ENCODE data around the gene CHST11.
A peak's percentile ranks its signal among the peaks of the same experiment; 100 is the strongest.
"Not testable (repeated sequence)": the region's sequence is repeated elsewhere in the genome, so short reads cannot be mapped to it uniquely, and the experiment has no call there.

Gene CHST11

GRCh38 chr12:104600790-104601739 is 144.3 kb downstream of the CHST11 start:
- no peak for DNase-seq (ENCODE audit: low read depth in 2 of 3, low spot score in 2 of 3)

- no peak for DNase-seq (ENCODE audit: low read depth in 2 of 3, low spot score in 2 of 3)
These were observed 145.7 kb downstream of the CHST11 start for GRCh38 chr12:104602406-104602805.

GRCh38 chr12:104602896-104603295 is 146.1 kb downstream of the CHST11 start:
- DNase-seq (ENCODE audit: low read depth in 2 of 3, low spot score in 2 of 3), result no peak

DNA sequence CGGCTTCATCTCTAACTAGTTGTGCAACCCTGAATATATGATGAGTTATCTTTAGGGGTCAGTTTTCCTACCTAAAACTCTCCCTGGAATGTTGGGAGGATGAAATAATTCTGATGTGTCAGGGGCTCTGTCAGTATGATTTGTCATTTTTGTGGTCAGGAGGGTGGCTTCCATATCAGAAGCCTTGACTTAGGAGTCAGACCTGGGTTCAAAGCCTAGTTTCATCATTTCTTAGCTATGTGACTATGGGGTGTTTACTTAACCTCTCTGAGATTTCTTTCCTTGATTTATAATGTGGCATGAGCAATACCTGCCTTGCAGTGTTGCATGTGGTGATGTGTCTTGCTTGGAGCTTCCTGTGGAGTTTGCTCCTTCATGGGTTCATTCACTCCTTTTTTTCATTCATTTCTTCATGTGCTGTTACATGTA is 146.8 kb downstream of the CHST11 start:
- no peak for DNase-seq (ENCODE audit: low read depth in 2 of 3, low spot score in 2 of 3)

GRCh38 chr12:104604070-104604994 is 147.6 kb downstream of the CHST11 start:
- peak in 2 of 3 experiments; percentile 9 to 10 for DNase-seq (ENCODE audit: low read depth in 2 of 3, low spot score in 2 of 3)

DNA sequence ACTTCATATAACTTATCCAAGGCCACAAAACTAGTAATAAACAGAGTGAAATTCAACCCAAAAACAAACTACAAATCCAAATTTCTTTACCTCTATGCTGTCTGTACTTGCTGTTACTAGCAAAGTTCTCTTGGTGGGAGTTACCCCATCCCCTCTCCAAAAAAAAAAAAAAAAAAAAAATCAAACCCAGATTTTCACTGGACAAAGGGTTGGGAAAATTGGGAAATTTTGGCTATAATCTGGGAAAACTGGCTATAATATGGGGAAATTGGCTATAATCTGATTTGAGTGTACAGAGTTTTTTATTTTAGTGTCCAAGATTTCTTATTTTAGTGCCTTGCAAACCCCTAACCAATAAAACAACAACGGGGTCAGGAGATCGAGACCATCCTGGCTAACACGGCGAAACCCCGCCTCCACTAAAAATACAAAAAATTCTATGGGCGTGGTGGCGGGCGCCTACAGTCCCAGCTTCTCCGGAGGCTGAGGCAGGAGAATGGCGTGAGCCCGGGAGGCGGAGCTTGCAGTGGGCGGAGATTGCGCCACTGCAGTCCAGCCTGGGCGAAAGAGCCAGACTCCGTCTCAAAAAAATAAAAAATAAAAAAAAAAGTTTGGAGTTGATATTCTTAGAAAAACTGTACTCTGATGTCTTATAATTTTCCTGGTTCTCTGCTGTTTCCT is 148.4 kb downstream of the CHST11 start:
- DNase-seq (ENCODE audit: low read depth in 2 of 3, low spot score in 2 of 3), result no peak

DNA sequence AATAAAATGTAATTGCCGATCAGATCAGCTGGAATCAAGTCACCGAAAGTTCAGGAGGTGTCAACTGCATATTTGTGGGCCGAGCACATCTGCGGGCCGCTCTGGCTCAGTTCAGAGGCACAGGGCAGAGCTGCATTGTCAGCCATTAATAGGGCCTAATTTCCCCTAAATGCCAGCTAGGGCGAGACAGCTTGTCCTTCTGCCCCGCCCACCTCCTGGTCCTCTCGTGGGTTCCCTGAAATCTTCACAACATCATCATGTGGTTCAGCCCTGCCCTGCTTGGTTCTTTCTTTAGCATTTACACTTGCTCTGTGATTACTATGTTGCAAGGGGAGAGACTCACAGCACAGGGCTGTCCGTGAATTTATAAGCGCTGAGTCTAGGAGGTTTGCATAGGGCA is 148.9 kb downstream of the CHST11 start:
- no peak for DNase-seq (ENCODE audit: low read depth in 2 of 3, low spot score in 2 of 3)

- DNase-seq (ENCODE audit: low read depth in 2 of 3, low spot score in 2 of 3), result no peak
These were observed 152.2 kb downstream of the CHST11 start for GRCh38 chr12:104608998-104609397.

DNA sequence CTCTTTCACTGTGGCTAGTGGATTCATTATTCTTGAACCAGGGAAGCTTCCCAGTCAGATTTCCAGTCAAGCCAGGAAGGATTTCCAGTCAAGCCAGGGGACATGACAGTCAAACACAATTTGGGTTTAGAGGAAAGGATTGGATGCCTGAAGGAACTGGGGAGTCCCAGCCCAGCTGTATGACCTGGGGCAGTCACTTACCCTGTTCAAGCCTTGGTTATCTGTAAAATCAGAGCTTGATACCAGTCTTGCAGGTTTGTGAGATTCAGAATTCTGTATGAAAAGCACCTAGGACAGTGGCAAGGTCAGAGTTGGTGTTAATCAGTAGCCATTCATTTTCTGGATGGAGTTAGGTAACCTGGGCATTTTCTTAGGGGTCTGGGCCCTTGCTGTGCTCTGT is 152.7 kb downstream of the CHST11 start:
- DNase-seq (ENCODE audit: low read depth in 2 of 3, low spot score in 2 of 3), result no peak

GRCh38 chr12:104610513-104611235 is 153.9 kb downstream of the CHST11 start:
- DNase-seq (ENCODE audit: low read depth in 2 of 3, low spot score in 2 of 3), result no peak

- no peak for DNase-seq (ENCODE audit: low read depth in 2 of 3, low spot score in 2 of 3)
These were observed 154.9 kb downstream of the CHST11 start for GRCh38 chr12:104611671-104612070.

- not testable (repeated sequence) for DNase-seq (ENCODE audit: low read depth in 2 of 3, low spot score in 2 of 3)
These were observed 156.6 kb downstream of the CHST11 start for GRCh38 chr12:104613372-104613771.

DNA sequence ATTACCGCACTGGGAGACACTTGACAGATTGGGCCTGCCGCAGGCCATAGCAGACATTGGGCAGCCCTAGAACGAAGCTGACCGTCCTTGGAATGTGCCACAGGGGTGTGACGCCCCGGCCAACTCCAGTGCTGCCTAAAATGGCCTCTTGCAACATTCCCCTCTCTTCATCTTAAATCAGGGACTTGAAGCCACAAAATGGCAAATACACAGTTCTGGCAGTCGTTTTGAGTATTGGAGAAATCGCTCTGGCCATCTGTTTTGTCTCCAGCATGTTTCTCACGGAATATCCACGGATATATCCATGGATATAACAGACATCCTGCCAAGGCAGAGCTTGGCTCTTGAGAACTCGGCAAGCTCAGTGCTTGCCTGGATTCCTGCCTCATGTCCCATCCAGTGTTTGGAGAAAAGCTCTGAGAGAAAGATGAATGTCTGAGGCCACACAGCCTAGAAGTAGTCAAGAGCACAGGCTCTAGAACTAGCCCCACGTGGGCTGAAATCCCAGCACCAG is 158.4 kb downstream of the CHST11 start:
- no peak for DNase-seq (ENCODE audit: low read depth in 2 of 3, low spot score in 2 of 3)

- DNase-seq (ENCODE audit: low read depth in 2 of 3, low spot score in 2 of 3), result no peak
These were observed 161.9 kb downstream of the CHST11 start for GRCh38 chr12:104618691-104619090.

- DNase-seq (ENCODE audit: low read depth in 2 of 3, low spot score in 2 of 3), result no peak
These were observed 162.6 kb downstream of the CHST11 start for GRCh38 chr12:104619305-104619704.

DNA sequence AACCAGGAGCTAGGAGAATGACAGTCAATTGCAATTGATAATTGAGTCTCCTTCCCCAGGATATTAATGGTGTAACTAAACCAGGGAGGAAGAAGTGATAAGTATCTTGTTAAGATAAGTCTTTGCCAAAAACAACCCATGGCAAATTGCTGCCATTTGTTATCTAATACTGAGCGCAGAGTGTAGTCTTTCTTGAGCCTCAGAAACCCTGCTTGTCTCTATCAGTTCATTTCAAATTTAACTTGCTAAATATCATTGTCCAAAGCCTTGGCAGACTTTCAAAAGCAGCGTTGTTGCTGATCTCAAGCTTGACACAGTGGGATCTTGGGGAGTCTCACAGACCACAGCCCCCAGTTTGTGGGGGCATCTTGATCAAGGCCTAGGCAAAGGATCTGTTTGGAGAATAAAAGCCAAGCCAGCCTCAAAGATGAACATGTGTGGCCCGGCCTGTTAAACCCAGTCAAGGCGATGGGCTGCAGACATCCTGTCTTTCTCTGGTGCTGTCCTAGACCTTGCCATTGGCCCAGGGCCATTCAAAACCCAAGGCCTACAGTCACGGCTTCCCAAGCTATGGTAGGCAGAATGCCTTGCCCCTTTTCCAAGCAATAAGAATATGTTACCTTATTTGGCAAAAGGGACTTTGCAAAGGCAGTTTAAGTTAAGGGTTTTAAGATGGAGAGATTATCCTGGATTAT is 164.2 kb downstream of the CHST11 start:
- DNase-seq (ENCODE audit: low read depth in 2 of 3, low spot score in 2 of 3), result no peak

DNA sequence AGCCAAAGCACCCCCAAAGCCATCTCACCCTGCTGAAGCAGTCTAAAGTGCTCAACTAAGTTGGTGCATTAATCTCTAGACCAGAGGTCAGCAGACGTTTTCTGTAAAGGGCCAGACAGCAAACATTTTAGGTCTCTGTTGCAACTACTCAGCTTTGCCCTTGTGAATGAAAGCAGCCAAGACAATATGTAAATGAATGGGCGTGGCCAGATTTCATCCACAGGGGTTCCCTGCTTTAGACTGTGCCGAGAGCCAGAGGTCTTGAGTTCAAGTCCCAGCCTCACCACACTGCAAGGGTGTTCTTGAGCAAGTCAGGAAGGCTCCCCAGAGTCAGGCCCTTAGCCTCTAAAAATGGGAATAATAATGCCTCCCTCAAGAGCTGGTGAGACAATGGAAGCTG is 166.2 kb downstream of the CHST11 start:
- DNase-seq (ENCODE audit: low read depth in 2 of 3, low spot score in 2 of 3), result no peak

DNA sequence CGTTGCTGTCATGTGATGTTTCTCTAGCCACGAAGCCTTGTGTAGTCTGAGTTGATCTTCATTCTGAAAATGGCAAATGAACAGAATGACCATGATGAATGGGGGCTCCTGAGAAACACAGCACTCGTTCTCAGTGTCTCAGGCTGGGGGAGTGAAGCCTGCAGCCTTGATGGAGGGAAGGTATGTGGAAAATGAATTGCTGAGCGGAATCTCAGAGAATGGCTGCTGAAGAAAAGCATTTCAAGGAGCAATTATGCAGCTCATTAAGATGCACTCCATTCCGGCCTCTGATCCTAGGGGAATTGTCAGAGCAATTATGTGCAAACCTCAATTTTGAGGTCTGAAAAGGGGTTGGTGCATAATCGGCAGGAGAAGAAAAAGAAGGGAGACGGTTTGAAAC is 167.1 kb downstream of the CHST11 start:
- no peak for DNase-seq (ENCODE audit: low read depth in 2 of 3, low spot score in 2 of 3)

DNA sequence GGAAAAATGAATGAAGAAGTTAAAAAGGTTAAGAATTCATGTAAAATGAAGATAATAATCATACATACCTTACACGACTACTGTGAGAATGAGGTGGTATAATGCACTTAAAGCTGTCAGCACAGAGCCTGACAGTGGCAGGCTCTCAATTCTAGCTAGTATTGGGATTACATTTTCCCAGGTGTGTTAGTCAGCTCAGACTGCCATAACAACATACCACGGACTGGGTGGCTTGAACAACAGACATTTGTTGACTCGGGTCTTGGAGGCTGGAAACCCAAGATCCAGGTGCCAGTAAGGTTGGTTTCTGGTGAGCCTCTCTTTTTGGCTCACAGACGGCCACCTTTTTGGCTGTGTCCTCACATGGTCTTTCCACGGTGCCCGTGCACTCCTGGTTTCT is 167.8 kb downstream of the CHST11 start:
- DNase-seq (ENCODE audit: low read depth in 2 of 3, low spot score in 2 of 3), result no peak

Measured in activated CD8-positive, alpha-beta memory T cell treated with anti-CD3 and anti-CD28 coated beads for 48 hours (primary cell).